ENCODE results near the gene SRSF10.

DNA sequence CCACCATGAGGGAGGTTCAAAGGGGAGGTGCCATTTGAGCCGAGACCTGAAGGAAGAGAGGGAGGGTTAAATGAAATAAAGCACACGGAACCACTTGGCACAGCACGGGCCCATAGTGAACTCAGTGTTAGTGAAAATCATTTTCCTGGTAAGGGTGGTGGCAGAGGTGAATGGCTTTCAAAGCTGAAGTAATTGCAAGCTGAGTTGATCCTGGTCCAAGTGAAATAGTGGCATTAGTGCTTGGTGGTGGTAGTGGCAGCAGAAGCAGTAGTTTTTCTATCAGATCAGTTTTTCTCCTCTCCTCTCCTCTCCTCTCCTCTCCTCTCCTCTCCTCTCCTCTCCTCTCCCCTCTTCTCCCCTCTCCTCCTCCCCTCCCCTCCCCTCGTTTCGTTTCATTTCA is 30.5 kb upstream of the SRSF10 start:
- TF ChIP-seq, protein P1, sequence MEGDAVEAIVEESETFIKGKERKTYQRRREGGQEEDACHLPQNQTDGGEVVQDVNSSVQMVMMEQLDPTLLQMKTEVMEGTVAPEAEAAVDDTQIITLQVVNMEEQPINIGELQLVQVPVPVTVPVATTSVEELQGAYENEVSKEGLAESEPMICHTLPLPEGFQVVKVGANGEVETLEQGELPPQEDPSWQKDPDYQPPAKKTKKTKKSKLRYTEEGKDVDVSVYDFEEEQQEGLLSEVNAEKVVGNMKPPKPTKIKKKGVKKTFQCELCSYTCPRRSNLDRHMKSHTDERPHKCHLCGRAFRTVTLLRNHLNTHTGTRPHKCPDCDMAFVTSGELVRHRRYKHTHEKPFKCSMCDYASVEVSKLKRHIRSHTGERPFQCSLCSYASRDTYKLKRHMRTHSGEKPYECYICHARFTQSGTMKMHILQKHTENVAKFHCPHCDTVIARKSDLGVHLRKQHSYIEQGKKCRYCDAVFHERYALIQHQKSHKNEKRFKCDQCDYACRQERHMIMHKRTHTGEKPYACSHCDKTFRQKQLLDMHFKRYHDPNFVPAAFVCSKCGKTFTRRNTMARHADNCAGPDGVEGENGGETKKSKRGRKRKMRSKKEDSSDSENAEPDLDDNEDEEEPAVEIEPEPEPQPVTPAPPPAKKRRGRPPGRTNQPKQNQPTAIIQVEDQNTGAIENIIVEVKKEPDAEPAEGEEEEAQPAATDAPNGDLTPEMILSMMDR (IDR thresholded peaks at IDR 0.05): no peak
- no peak for TF ChIP-seq POLR2A (IDR thresholded peaks at IDR 0.05)

All from body of pancreas (tissue), 4 donors.